KMS-11 (cell line): Measurements from ENCODE around the gene HMX2.

Experiments used
- H2AFZ ChIP-seq: fragments of 200-600 bp; sonication (generic); 2 replicates; pipeline ENCODE4 v1.6.1; 2016; ENCODE audit warnings: antibody characterized with exemption, mixed run types, low read depth
- H3K27ac ChIP-seq: fragments of 200-600 bp; sonication (generic); 2 replicates; pipeline ENCODE4 v1.6.1; 2016; ENCODE audit warnings: mild to moderate bottlenecking, mixed run types
- H3K27me3 ChIP-seq: fragments of 200-600 bp; sonication (generic); 2 replicates; pipeline ENCODE4 v1.6.1; 2017; ENCODE audit warnings: mild to moderate bottlenecking, low read depth, mixed run types, moderate library complexity; ENCODE audit not compliant: insufficient read depth
- H3K36me3 ChIP-seq: fragments of 200-600 bp; sonication (generic); 2 replicates; pipeline ENCODE4 v1.6.1; 2017; ENCODE audit warnings: mild to moderate bottlenecking, mixed run types; ENCODE audit not compliant: insufficient read depth
- H3K4me1 ChIP-seq: fragments of 200-600 bp; sonication (generic); 2 replicates; pipeline ENCODE4 v1.6.1; 2016; ENCODE audit warnings: mild to moderate bottlenecking, low read depth, mixed run types; ENCODE audit not compliant: poor library complexity, severe bottlenecking
- H3K4me2 ChIP-seq: fragments of 200-600 bp; sonication (generic); 2 replicates; pipeline ENCODE4 v1.7.0; 2016; ENCODE audit warnings: mild to moderate bottlenecking, mixed run types
- H3K4me3 ChIP-seq: fragments of 200-600 bp; sonication (generic); IDR thresholded peaks from 2 replicates; pipeline ENCODE4 v1.6.1; 2017; ENCODE audit warnings: low read depth, low read length, mixed read lengths; ENCODE audit not compliant: insufficient read depth
- H3K79me2 ChIP-seq: fragments of 200-600 bp; sonication (generic); 2 replicates; pipeline ENCODE4 v1.6.1; 2016; ENCODE audit warnings: low read depth, mixed run types; ENCODE audit not compliant: insufficient read depth
- H3K9ac ChIP-seq: fragments of 200-600 bp; sonication (generic); 2 replicates; pipeline ENCODE4 v1.6.1; 2016; ENCODE audit warnings: mild to moderate bottlenecking, mixed run types
- H4K20me1 ChIP-seq: fragments of 200-600 bp; sonication (generic); 2 replicates; pipeline ENCODE4 v1.6.1; 2016; ENCODE audit warnings: mild to moderate bottlenecking, mixed run types; ENCODE audit not compliant: insufficient read depth
- TF ChIP-seq, protein P1 (sequence below): fragments of 200-600 bp; sonication (generic); conservative IDR thresholded peaks from 2 replicates; pipeline ENCODE4 v1.6.1; 2017; ENCODE audit warnings: low read depth, mild to moderate bottlenecking, antibody characterized with exemption, low read length, moderate library complexity, mixed read lengths

HMX2 gene

DNA sequence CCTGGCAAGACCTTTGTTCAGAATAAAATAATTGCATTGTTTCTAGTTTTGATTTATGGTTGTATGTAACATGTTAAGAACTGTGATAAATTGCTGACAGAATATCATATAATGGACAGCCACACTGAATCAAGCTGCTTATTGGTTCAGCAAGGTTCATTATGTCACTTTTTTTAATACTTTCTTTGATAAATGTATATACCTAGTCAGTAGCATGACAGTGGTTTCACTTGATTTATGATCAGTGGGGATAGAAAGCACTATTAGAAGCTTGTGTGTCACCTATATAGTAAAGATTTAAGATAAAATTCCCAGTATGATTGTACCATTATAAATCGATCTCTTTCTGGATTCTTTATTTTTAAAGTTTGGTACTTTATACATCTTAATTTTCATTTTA is 10.7 kb downstream of the HMX2 start:
- no peak overlapping the region for H3K4me3 ChIP-seq
- H3K4me1 ChIP-seq: peaks cover 43% of the 10 kb centered on the region
- no peak overlapping the region for H3K27ac ChIP-seq
- H3K4me2 ChIP-seq: peak overlapping the region; percentile 22; the same call in 1 of the 2 replicates
- peaks cover 74% of the 10 kb centered on the region for H3K79me2 ChIP-seq
- no peaks in the 10 kb centered on the region for H3K27me3 ChIP-seq
- H3K36me3 ChIP-seq: peaks cover 31% of the 10 kb centered on the region
- H3K9ac ChIP-seq: no peak overlapping the region
- H2AFZ ChIP-seq: no peak overlapping the region
- TF ChIP-seq, protein P1, sequence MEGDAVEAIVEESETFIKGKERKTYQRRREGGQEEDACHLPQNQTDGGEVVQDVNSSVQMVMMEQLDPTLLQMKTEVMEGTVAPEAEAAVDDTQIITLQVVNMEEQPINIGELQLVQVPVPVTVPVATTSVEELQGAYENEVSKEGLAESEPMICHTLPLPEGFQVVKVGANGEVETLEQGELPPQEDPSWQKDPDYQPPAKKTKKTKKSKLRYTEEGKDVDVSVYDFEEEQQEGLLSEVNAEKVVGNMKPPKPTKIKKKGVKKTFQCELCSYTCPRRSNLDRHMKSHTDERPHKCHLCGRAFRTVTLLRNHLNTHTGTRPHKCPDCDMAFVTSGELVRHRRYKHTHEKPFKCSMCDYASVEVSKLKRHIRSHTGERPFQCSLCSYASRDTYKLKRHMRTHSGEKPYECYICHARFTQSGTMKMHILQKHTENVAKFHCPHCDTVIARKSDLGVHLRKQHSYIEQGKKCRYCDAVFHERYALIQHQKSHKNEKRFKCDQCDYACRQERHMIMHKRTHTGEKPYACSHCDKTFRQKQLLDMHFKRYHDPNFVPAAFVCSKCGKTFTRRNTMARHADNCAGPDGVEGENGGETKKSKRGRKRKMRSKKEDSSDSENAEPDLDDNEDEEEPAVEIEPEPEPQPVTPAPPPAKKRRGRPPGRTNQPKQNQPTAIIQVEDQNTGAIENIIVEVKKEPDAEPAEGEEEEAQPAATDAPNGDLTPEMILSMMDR: no peak
- H4K20me1 ChIP-seq: peaks cover 21% of the 10 kb centered on the region

DNA sequence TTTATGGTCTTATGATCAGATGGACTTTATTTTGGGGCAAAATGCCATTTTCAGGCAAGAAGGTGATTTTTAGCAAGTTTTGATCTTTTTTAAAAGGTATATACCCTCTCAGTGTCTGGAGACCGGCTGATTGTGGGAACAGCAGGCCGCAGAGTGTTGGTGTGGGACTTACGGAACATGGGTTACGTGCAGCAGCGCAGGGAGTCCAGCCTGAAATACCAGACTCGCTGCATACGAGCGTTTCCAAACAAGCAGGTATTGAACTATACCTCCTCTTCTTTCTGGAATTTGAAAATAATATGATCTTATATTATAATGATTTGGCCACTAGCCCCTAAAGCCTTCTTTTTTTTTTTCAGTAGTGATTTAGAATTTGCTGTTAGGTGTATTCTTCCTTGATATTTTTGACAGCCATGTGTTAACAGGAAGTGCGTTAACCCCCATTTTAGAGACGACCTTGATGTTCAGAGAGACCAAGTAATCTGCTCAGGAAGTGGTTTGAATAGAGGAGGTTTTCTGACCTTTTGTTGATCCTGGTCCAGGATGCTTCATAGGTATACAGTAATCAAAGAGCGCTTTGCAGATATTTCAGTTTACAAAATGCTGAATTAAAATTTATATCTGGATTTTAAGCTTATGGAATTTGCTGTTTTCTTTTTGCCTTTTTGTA is 12.5 kb downstream of the HMX2 start:
- Histone ChIP-seq H3K79me2 (peaks cover 62% of the 10 kb centered on the region), H4K20me1 (peaks cover 21% of the 10 kb centered on the region), H3K4me1 (peaks cover 41% of the 10 kb centered on the region), H3K4me3 (no peak overlapping the region), H3K36me3 (peaks cover 34% of the 10 kb centered on the region), H3K4me2 (no peak overlapping the region), H3K27ac (no peak overlapping the region), H3K9ac (no peak overlapping the region), H2AFZ (no peak overlapping the region), H3K27me3 (no peaks in the 10 kb centered on the region)
- TF ChIP-seq, protein P1: no peak

DNA sequence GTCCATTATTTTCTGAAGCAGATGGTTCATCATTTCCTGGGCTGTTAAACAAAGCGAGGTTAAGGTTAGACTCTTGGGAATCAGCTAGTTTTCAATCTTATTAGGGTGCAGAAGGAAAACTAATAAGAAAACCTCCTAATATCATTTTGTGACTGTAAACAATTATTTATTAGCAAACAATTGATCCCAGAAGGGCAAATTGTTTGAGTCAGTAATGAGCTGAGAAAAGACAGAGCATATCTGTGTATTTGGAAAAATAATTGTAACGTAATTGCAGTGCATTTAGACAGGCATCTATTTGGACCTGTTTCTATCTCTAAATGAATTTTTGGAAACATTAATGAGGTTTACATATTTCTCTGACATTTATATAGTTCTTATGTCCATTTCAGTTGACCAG is 16.4 kb downstream of the HMX2 start:
- Histone ChIP-seq H3K79me2 (peaks cover 28% of the 10 kb centered on the region), H3K4me1 (peaks cover 4% of the 10 kb centered on the region), H3K4me3 (no peak overlapping the region), H3K27me3 (no peaks in the 10 kb centered on the region), H3K4me2 (no peak overlapping the region), H3K9ac (no peak overlapping the region), H4K20me1 (no peaks in the 10 kb centered on the region), H3K27ac (no peak overlapping the region), H3K36me3 (peaks cover 24% of the 10 kb centered on the region), H2AFZ (no peak overlapping the region)
- TF ChIP-seq, protein P1: no peak

DNA sequence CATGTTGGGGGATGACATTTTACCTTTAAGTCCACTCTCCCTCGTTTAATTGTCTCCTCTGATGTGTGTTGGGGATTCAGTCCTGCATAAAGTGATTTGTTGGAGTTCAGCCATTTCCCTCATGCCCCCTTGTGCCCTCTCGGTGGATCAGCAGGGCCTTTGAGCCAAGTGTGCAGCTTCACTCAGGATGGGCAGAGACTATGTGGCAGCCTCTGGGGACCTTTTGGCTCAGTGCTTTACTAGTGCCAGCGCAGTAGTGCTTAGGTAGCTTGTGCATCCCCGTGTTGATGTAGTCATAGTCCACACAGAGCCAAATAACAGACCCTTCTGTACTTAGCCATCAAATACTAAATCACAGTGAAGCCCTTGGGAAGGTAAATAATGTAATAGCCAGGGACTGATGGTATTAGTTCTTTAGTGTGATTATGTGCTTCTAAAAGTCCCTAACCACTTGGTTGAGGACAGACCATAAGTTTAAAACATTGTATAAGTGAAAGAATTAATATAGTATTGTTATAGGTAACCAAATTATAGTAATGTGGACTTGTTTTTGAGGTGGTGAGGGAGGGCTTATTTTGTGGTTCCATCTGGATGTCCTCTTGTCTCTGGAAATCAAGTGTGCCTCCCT is 17.6 kb downstream of the HMX2 start:
- Histone ChIP-seq H3K27ac (no peak overlapping the region), H3K4me2 (no peak overlapping the region), H3K4me1 (no peaks in the 10 kb centered on the region), H3K4me3 (no peak overlapping the region), H4K20me1 (no peaks in the 10 kb centered on the region), H2AFZ (no peak overlapping the region), H3K36me3 (peaks cover 21% of the 10 kb centered on the region), H3K9ac (no peak overlapping the region), H3K79me2 (peaks cover 15% of the 10 kb centered on the region), H3K27me3 (no peaks in the 10 kb centered on the region)
- TF ChIP-seq, protein P1: 0 out of 2 replicates have a peak, but pooled peaks have one; percentile 1
